Stimulated activated CD8-positive, alpha-beta memory T cell treated with anti-CD3 and anti-CD28 coated beads, Interleukin-4, amount 100 ng/mL, for 48 hours (primary cell): ENCODE data around the gene TEX22.

Experiments used
- DNase-seq: peaks from one replicate; pipeline ENCODE4 v3.0.0-alpha.2; 2020

The TEX22 gene

DNA sequence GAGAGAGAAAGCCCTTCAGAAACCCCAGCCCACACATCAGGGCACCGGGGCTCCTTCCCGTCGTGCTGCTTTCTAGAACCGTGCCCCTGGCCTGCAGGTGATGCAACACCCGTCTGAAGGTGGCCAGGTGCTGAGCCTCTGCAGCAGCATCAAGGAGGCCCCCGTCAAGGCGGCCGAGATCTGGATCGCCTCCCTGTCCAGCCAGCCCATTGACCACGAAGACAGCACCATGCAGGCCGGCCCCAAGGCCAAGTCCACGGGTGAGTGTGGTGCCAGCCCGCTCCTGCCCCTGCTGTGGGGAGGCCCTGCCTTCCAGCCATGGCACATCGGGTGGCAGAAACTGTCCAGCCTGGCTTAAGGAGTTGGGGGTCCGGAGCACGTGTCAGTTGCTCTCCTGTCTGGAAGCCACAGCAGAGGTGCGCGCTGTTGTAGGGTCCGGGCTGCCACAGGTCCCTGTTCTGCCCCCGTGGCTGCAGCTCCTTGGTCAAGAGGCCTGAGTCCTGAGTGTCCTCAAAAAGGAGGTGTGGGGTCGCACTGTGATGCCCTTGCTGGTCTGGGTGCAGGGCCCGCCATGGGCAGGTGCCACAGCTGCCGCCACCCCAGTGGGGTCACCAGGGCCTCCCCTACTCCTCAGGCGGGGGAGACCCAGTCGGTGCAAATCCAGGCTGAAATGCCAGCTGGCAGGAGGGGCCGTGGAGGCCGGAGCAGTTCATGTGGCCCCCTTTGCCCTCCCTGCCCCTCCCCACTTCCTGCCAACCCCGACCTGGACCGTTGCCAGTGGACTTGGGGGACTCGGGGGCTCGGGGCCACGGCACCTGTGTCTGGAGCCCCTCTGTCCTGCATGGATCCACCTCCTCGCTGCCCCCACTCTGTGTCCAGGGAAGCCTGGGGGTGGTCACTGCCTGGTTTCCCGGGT lies 31.0 kb upstream of the TEX22 start:
- no peak for DNase-seq

DNA sequence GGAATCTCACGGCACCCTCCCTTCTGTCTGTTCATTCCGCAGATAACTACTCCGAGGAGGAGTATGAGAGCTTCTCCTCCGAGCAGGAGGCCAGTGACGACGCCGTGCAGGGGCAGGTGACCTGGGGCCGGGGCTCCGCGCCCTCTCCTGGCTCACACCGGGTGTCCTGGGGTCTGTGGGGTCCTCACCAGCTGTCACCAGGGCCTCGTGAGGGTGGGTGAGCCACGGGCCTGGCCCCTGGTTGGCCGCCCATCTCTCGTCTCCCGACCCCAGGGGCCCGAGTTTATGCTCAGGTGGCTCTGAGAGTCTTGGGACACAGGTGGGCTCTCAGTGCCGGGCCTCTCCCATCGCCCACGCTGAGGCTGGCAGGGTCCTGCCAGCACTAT lies 30.3 kb upstream of the TEX22 start:
- no peak for DNase-seq

DNA sequence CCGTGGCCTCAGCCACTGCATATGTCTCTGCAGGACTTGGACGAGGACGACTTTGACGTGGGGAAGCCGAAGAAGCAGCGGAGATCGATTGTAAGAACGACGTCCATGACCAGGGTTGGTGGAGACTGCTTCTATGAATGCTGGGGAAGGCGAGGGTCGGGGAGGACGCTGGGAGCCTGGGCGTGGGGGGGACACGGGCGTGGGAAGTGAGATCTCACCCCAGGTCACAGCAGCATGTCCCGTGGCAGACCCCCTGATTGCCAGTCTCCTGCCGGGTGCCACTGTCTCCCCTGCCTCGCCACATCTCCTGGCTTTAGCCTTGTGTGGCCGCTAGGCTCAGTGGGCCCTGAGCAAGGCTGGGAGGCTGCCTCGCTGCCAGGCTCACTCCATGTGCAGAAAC lies 29.9 kb upstream of the TEX22 start:
- no peak for DNase-seq

DNA sequence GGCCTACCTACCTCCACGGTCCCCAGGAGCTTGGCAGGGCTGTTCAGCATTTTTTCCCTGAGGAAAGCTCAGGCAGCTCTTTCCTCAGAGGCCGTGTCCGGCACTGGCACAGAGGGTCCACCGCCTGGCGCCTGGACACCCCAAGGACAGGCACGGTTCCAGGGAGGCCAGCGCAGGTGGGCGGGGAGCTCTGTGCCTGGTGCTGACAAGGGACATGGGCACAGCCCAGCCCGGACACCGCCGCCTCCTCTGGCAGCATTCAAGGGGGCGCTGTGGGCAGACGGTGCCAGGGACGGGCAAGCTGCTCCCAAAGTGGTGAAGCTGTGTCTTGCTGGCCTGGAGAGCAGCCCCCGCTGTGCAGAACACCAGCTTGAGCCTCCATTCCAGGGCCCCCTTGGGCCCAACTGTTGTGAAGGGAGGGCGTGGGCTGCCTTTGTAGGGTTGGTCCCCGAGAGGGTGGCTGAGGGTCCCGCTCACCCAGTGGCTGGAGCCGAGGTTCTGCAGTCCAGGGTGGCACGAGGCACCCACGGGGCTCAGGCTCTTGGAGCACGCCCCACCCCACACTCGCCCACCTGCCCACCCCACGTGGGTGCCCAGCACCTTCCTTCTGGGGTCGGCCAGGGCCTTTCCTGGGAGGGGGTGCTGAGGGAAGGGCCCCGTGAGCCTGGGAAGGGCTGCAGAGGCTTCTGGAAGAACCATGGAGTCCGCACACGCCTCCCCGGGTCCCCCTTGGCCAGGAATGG lies 29.3 kb upstream of the TEX22 start:
- DNase-seq = no peak

DNA sequence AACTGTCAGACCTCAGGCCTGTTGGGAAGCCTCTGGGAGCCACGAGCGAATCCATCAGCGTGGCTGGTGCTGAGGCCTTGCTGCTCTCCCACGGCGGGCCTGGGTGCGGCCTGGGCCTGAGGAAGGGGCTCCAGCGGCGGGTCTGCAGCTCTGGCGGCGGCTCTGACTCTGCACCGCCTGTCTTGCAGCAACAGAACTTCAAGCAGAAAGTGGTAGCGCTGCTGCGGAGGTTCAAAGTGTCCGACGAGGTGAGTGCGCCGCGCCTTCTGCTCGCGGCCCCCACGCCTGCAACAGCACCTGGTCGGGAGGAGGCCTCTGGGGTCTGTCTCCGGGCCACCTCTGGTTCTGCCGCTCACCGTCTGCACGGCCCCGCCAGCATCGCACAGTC lies 28.7 kb upstream of the TEX22 start:
- no peak for DNase-seq

DNA sequence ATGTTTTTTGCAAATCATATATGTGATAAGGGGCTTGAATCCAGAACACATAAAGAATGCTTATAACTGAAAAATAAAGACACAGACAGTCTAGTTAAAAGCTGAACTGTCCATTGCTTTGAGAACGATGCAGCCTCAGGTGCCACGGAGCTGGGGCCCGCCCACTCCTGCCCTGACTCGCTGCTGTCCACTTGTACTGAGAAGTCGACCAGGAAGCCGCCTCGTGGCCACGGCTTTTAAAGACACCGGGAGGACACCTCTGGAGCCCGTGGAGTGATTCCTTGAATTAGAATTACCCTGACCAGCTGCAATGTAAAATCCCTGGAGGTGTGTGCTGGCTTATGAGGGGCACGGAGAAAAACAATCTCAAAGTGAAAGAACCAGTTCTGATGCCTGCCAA lies 23.9 kb upstream of the TEX22 start:
- no peak for DNase-seq

DNA sequence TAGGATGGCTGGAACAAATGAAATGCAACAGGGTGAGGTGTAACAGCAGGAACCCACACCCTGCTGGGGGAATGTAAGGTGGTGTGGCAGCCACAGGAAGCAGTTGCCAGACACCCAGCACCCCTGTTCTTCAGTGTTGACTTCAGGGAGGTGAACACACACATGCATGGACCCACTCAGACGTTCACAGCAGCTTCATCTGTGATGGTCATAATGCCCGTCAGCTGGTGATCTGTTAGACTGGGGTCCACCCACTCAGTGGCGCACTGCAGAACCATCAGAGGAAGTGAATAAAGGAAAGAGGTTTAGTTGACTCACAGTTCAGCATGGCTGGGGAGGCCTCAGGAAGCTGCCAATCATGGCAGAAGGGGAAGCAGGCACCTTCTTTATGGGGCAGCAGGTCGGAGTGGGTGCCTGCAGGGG lies 22.7 kb upstream of the TEX22 start:
- peak; percentile 73 for DNase-seq

DNA sequence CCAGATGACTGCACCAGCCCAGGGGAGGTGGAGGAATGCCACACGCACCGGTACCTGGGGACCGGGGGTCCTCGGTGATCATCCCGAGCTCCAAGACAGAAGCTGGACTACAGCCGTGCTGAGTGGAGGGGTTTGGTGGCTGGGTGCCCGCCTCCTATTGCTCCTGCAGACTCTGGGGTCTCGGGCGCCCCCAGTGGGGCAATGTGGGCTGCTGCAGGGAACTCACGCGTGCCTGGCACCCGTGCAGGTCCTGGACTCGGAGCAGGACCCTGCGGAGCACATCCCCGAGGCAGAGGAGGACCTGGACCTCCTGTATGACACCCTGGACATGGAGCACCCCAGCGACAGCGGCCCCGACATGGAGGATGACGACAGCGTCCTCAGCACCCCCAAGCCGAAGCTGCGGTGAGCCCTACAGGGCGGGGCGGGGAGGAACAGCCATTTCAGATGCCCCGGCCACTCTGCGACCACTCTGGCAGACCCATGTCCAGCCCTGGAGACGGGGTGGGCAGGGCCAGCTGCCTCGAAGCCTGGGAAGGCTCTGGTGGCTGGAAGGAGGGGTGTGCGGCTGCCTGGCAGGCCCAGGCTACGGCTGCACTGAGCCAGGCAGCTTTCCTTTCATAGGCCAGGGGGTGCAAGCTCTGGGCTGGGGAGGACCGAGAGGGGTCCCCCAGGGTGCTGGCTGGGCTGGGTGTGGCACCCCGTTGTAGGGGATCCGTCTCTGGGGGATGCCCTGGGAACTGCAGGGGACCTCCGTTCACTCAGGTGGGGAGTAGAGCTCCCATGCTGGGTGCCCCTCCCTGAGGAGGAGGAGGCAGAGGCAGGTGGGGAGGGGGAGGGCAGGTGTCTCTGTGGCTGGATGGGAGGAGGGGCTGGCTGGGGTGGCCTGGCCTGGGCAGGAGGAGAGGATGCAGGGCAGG lies 21.6 kb upstream of the TEX22 start:
- DNase-seq = no peak

DNA sequence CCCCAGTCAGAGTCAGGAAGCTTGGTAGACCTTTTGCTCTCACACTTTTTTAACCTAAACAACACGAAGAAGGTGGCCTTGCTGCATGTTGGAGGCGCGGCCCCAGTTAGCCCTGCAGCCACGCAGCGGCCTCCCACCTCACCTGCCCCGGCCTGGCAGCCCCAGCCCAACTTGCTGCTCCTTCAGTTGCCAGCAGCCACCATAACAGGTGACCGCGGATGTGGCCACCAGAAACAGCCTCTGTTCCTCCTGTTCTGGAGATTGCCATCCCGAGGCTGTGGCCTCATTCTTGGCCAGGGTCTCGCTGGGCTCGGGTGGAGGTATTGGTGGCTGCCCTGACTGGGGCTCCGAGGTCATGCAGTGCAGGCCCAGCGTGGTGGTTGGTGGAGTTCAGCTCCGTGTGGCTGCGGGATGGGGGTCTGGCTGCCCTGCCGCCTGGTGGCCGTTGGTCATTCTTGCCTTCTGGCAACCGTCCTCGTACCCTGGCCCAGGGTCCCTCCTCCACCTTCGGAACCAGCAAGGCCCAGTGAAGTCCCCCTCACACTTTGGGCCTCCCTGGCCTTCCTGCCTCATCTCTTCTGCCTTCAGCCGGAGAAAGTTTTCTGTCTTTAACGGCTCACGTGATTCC lies 20.7 kb upstream of the TEX22 start:
- no peak for DNase-seq

DNA sequence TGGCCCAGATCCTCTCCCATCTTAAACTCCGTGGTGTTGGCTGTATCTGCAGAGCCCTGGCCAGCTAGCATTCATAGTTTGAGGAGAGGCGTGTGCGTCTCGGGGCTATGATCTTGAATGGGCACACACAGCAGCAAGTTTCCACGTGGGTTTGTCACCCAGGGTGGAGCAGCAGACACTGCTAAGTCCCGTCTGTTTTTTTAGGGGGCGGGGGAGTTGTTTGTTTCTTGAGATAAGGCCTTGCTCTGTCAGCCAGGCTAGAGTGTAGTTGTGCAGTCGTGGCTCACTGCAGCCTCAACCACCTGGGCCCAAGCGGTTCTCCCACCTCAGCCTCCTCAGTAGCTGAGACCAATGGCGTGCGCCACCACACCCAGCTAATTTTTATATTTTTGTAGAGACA lies 20.1 kb upstream of the TEX22 start:
- DNase-seq = no peak

DNA sequence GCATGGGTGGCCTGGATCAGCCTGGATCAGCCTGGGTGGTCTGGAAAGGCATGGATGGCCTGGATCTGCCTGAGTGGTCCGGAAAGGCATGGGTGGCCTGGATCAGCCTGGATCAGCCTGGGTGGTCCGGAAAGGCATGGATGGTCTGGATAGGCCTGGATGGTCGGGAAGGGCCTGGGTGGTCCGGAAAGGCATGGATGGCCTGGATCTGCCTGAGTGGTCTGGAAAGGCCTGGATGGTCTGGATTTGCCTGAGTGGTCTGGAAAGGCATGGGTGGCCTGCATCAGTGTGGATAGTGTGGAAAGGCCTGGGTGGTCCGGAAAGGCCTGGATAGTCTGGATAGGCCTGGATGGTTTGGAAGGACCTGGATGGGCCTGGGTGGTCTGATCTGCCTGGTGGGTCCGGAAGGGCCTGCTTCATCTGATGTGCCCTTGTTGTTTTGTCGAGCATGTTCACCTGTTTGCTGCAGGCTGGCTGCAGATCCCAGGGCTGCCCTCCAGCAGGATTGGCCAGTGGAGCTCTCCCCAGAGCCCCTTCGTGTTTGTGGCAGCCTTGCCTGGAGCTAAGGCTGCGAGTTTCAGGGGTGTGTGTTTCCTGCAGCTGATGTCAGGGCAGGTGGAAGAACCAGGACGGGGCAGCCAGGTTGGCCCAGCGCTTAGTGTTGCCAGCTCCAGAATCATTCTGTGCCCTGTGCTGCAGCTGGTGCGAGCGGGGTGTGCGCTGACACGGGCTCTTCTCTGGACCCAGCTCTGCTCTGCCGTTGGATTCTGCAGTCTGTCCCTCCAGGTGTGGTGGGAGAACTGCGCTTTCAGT lies 19.3 kb upstream of the TEX22 start:
- DNase-seq = no peak

DNA sequence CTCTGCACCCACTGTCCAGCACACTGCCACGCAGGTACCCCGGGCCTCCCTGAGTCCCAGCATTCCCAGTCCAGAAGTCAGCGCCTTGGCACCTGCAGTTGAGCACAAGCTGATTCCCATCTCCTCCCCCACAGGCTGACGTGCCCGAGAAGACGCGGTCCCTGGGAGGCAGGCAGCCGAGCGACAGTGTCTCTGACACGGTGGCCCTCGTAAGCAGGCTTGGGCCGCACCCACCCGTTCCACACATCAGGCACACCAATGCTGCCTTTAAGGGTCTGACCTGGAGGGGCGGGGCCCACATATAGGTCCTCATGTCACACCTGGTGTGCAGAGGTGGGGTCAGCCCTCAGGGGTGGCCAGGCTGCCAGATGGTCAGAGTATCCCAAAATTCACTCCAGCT lies 18.4 kb upstream of the TEX22 start:
- no peak for DNase-seq

DNA sequence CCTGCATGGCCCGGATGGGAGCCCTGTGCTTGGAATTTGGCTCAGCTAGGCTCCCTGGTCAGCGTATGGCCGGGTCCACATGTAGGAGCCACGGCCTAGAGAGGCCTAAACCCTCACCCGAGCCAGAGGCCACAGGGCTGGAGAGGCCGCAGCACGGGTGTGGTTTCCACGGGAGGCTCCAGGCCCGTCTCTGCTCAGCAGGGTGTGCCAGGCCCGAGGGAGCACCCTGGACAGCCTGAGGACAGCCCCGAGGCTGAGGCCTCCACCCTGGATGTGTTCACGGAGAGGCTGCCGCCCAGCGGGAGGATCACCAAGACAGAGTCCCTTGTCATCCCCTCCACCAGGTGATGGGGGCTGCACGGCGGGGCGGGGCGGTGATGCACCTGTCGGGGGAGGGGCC lies 17.6 kb upstream of the TEX22 start:
- no peak for DNase-seq

DNA sequence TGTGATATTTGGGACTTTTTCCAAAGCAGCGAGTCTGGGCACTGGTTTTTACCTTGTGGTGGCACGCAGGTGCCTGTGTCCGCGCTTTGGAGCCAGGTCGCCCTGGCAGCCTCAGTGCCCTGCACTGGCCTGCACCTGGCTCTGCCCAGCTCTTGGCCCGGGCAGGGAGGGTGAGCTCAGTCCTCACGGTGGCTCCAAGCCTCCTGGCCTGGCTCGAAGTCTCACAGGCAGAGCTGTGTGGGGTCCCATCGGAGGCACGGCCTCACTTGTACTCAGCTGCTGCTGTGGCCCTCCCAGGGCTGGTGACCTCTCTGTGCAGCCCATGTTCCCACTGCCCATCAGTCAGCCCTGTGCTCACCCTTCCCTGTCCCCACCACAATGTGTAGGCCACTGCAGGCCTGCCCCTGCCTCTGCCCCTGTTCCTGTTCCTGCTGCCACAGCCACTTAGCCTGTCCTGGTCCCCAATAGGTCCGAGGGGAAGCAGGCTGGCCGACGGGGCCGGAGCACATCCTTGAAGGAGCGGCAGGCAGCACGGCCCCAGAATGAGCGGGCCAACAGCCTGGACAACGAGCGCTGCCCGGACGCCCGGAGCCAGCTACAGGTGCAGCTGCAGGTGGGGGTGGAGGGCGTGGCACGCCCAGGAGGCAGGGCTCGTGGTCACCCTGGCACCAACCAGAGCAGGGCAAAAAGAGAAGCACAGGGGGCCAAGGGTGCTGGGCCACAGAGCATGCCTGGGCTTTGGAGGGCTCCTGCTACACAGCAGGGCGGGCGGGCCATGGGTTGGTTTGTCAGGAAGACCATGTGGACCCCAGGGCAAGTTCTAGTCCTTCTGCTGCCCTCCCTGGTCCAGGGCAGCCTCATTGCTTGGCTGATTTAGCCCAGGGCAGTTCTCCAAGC lies 16.6 kb upstream of the TEX22 start:
- no peak for DNase-seq

DNA sequence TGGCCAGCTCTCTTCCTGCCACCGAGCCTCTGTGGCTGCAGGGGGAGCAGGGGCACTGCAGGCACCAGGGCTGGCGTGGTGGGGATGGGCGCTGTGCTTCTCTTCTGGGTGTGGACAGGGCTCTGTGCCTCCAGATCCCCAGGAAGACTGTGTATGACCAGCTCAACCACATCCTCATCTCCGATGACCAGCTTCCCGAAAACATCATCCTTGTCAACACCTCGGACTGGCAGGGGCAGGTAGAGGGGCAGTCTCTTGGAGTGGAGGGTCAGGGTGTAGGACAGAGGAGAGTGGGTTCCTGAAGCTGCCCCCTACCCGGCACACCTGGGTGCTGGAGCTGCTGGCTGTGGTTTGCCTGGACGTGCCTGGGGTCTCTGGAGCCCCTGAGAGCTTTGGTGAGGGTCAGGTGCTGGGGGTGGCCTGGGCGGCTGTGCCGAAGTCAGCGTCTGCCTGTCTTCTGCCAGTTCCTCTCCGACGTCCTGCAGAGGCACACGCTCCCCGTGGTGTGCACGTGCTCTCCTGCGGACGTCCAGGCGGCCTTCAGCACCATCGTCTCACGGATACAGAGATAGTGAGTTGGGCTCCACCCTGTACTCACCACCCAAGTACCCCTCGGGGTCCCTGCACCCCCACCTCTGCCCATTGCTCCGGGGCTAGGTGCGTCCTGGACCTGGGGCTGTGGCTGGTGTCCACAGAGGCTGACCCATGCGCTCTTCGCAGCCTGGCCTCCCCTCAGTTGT lies 15.8 kb upstream of the TEX22 start:
- DNase-seq = no peak

DNA sequence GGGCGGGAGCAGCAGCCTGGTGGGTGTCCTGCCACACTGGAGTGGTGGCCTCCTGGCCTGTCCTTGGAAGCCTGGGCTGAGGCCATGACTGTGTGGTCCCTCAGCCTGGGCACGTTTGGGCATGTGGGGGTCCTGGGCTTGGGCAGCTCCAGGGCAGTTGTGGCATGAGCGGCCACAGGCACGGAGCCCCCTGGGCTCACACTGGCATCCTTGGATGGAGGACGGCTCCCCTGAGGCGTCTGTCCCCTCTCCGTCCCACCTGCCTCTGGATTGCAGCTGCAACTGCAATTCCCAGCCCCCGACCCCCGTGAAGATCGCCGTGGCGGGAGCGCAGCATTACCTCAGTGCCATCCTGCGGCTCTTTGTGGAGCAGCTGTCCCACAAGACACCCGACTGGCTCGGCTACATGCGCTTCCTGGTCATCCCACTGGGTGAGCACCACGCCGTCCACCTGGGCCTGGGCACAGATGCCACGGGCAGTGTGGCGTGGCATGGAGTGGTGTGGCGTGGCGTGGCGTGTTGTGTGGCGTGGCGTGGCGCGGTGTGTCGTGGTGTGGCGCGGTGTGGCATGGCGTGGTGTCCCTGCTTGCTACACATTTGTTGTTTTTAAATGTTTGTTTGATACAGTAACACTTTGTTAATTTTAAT lies 15.1 kb upstream of the TEX22 start:
- DNase-seq = no peak

DNA sequence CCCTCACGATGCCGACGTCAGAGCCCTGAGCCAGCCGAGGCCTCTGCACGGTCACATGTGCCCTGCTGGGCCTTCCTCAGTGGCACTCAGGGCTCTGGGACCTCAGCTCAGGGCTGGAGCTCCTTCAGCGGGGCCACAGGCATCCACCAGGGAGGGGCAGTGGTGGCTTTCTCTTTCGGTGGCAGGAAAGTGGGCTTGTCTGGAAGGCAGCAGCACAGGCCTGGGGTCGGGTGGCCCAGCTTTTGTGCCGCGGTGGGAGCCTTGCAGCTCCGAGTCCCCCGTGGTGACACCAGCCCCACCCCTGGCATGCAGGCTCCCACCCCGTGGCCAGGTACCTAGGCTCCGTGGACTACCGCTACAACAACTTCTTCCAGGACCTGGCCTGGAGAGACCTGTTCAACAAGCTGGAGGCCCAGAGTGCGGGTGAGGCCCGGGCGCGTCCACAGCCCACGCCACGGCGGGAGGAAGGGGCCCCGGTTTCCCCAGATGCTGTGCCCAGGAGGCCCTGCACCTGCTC lies 14.2 kb upstream of the TEX22 start:
- DNase-seq = no peak

DNA sequence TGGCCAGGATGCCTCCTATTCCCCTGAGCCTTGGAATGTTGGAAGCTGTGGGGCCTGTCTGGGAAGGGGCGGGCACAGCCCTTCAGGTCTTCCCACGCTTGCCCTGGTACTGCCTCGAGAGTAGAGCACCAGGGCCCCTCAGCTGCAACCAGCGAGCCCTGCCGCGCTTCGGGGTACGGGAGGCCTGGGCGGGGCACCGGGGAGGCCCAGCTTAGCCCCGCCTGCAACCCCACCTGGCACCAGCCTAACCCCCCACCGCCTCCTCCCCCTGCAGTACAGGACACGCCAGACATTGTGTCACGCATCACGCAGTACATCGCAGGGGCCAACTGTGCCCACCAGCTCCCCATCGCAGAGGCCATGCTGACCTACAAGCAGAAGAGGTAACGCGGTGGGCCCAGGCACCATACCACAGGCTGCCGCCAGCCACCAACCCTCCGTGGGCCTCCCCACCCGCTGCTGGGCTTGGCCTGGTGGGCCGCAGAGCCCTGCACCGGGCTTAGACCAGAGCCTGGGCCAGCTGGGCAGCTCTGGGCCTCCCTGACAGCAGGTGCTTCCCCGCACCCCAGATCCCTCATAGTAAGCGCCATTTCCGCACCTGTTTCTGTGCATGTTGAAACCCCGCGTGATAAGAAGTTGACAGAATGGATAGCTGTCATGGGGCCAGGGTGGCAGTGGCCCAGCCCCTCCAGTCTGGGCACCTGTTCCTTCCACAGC lies 13.6 kb upstream of the TEX22 start:
- DNase-seq = no peak

DNA sequence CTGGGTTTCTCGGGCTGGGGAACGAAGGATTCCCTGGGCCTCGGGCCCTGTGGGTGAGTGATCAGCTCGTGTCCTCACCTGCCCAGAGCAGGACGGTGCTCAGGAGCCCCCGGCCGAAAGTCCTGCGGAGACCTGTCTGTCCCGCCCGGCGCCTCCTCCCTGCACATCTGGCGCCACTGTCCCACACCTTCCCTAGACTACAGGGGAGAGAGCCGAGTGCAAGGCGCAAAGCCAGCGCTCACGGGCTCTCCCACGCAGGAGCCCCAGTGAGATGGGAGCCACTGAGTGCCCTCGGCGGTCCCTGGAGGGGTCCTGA lies 13.1 kb upstream of the TEX22 start:
- DNase-seq = no peak
